ENCODE data around the gene INPP4B.

The INPP4B gene

GRCh38 chr4:142318280-142318679 is 527.8 kb downstream of the INPP4B start:
- Histone ChIP-seq H3K4me3 (ENCODE audit: low read length) (no peak overlapping the region), H3K4me1 (ENCODE audit: insufficient read depth, low read length) (no peaks in the 10 kb centered on the region), H3K36me3 (ENCODE audit: insufficient read depth, low read depth, low read length) (no peaks in the 10 kb centered on the region), H3K9me3 (ENCODE audit: insufficient read depth, low read depth, low read length) (no peaks in the 10 kb centered on the region), H3K27me3 (ENCODE audit: insufficient read depth, low read length) (no peaks in the 10 kb centered on the region), H3K27ac (ENCODE audit: low read length) (no peak overlapping the region), H3K9ac (ENCODE audit: low read depth, low read length) (no peak overlapping the region)

DNA sequence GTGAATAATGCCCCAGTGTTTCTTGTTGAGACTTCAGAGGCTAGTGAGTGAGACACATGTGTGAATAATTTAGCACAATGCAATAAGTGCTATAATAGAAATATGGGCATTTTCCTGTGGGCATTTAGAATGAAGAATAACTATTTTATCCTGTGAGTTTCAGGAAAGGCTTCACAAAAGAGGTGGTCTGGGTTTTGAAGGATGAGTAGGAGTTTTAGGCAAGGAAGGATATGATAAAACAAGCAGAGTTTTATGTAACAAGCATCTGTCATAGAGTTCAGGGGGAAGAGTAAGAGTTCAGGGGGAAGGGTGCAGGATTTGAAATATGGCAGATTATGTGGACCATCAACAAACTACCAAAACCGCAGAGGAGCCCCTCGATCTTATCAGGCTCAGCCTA is 529.2 kb downstream of the INPP4B start:
- no peaks in the 10 kb centered on the region for H3K4me1 ChIP-seq (ENCODE audit: insufficient read depth, low read length)
- H3K27me3 ChIP-seq (ENCODE audit: insufficient read depth, low read length): no peaks in the 10 kb centered on the region
- H3K4me3 ChIP-seq (ENCODE audit: low read length): no peak overlapping the region
- no peaks in the 10 kb centered on the region for H3K36me3 ChIP-seq (ENCODE audit: insufficient read depth, low read depth, low read length)
- no peaks in the 10 kb centered on the region for H3K9me3 ChIP-seq (ENCODE audit: insufficient read depth, low read depth, low read length)
- H3K27ac ChIP-seq (ENCODE audit: low read length): no peak overlapping the region
- H3K9ac ChIP-seq (ENCODE audit: low read depth, low read length): no peak overlapping the region

- no peaks in the 10 kb centered on the region for H3K9me3 ChIP-seq (ENCODE audit: insufficient read depth, low read depth, low read length)
- H3K27me3 ChIP-seq (ENCODE audit: insufficient read depth, low read length): no peaks in the 10 kb centered on the region
- H3K4me1 ChIP-seq (ENCODE audit: insufficient read depth, low read length): no peaks in the 10 kb centered on the region
- H3K9ac ChIP-seq (ENCODE audit: low read depth, low read length): no peak overlapping the region
- H3K27ac ChIP-seq (ENCODE audit: low read length): no peak overlapping the region
- no peaks in the 10 kb centered on the region for H3K36me3 ChIP-seq (ENCODE audit: insufficient read depth, low read depth, low read length)
- no peak overlapping the region for H3K4me3 ChIP-seq (ENCODE audit: low read length)
These were observed 530.1 kb downstream of the INPP4B start for GRCh38 chr4:142316025-142316424.

GRCh38 chr4:142314686-142315085 is 531.4 kb downstream of the INPP4B start:
- H3K9ac ChIP-seq (ENCODE audit: low read depth, low read length): no peak overlapping the region
- no peak overlapping the region for H3K27ac ChIP-seq (ENCODE audit: low read length)
- H3K4me1 ChIP-seq (ENCODE audit: insufficient read depth, low read length): no peaks in the 10 kb centered on the region
- H3K9me3 ChIP-seq (ENCODE audit: insufficient read depth, low read depth, low read length): no peaks in the 10 kb centered on the region
- no peaks in the 10 kb centered on the region for H3K36me3 ChIP-seq (ENCODE audit: insufficient read depth, low read depth, low read length)
- no peak overlapping the region for H3K4me3 ChIP-seq (ENCODE audit: low read length)
- H3K27me3 ChIP-seq (ENCODE audit: insufficient read depth, low read length): no peaks in the 10 kb centered on the region

- no peaks in the 10 kb centered on the region for H3K9me3 ChIP-seq (ENCODE audit: insufficient read depth, low read depth, low read length)
- no peaks in the 10 kb centered on the region for H3K27me3 ChIP-seq (ENCODE audit: insufficient read depth, low read length)
- no peak overlapping the region for H3K9ac ChIP-seq (ENCODE audit: low read depth, low read length)
- no peak overlapping the region for H3K27ac ChIP-seq (ENCODE audit: low read length)
- H3K4me1 ChIP-seq (ENCODE audit: insufficient read depth, low read length): no peaks in the 10 kb centered on the region
- H3K4me3 ChIP-seq (ENCODE audit: low read length): no peak overlapping the region
- no peaks in the 10 kb centered on the region for H3K36me3 ChIP-seq (ENCODE audit: insufficient read depth, low read depth, low read length)
These were observed 531.9 kb downstream of the INPP4B start for GRCh38 chr4:142314247-142314646.

DNA sequence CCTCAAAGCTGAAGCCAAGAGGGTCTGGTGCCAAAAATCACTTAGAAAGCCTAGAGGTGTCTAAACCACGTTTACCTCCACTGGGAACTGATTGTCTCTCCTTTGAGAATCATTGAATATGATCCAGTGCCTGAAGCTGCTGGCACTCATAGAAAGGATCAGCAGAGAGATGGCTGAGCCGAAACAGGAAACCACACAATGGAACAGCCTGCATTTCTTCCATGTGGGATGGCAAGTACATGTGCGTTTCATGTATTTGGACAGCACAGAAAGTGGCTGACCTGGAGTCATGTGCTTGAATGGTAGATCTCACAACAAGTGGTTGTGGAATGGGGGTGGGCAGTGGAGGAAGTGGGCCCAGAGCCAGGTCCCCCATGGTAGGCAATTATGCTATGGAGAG is 533.7 kb downstream of the INPP4B start:
- H3K27ac ChIP-seq (ENCODE audit: low read length): no peak overlapping the region
- no peaks in the 10 kb centered on the region for H3K36me3 ChIP-seq (ENCODE audit: insufficient read depth, low read depth, low read length)
- H3K4me3 ChIP-seq (ENCODE audit: low read length): no peak overlapping the region
- no peaks in the 10 kb centered on the region for H3K27me3 ChIP-seq (ENCODE audit: insufficient read depth, low read length)
- no peaks in the 10 kb centered on the region for H3K4me1 ChIP-seq (ENCODE audit: insufficient read depth, low read length)
- no peak overlapping the region for H3K9ac ChIP-seq (ENCODE audit: low read depth, low read length)
- H3K9me3 ChIP-seq (ENCODE audit: insufficient read depth, low read depth, low read length): no peaks in the 10 kb centered on the region

DNA sequence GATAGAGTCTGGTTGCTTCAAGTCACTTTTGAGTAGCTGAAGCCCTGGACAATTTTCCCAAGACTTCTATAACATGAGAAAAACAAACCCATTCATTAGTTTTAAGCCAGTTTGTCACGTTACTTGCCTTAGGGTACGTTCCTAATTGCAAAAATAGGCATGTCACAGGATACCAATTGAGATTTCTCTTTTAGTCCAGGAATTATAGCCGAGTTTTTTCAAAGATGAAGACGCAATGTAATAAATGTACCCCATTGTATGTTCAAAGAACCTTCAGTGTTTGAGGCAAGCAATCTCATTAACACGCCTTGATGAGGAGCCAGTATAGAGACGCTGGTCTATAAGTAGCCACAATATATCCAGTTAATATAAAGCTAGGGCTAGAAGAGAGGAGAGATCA is 534.2 kb downstream of the INPP4B start:
- H3K4me3 ChIP-seq (ENCODE audit: low read length): no peak overlapping the region
- H3K4me1 ChIP-seq (ENCODE audit: insufficient read depth, low read length): no peaks in the 10 kb centered on the region
- no peaks in the 10 kb centered on the region for H3K9me3 ChIP-seq (ENCODE audit: insufficient read depth, low read depth, low read length)
- no peak overlapping the region for H3K9ac ChIP-seq (ENCODE audit: low read depth, low read length)
- no peaks in the 10 kb centered on the region for H3K27me3 ChIP-seq (ENCODE audit: insufficient read depth, low read length)
- H3K36me3 ChIP-seq (ENCODE audit: insufficient read depth, low read depth, low read length): no peaks in the 10 kb centered on the region
- H3K27ac ChIP-seq (ENCODE audit: low read length): no peak overlapping the region

GRCh38 chr4:142309772-142310171 is 536.3 kb downstream of the INPP4B start:
- no peaks in the 10 kb centered on the region for H3K9me3 ChIP-seq (ENCODE audit: insufficient read depth, low read depth, low read length)
- H3K9ac ChIP-seq (ENCODE audit: low read depth, low read length): no peak overlapping the region
- H3K4me3 ChIP-seq (ENCODE audit: low read length): no peak overlapping the region
- H3K27ac ChIP-seq (ENCODE audit: low read length): no peak overlapping the region
- H3K36me3 ChIP-seq (ENCODE audit: insufficient read depth, low read depth, low read length): no peaks in the 10 kb centered on the region
- no peaks in the 10 kb centered on the region for H3K27me3 ChIP-seq (ENCODE audit: insufficient read depth, low read length)
- H3K4me1 ChIP-seq (ENCODE audit: insufficient read depth, low read length): no peaks in the 10 kb centered on the region

- no peaks in the 10 kb centered on the region for H3K27me3 ChIP-seq (ENCODE audit: insufficient read depth, low read length)
- H3K36me3 ChIP-seq (ENCODE audit: insufficient read depth, low read depth, low read length): no peaks in the 10 kb centered on the region
- no peak overlapping the region for H3K4me3 ChIP-seq (ENCODE audit: low read length)
- no peak overlapping the region for H3K9ac ChIP-seq (ENCODE audit: low read depth, low read length)
- H3K4me1 ChIP-seq (ENCODE audit: insufficient read depth, low read length): no peaks in the 10 kb centered on the region
- H3K9me3 ChIP-seq (ENCODE audit: insufficient read depth, low read depth, low read length): no peaks in the 10 kb centered on the region
- no peak overlapping the region for H3K27ac ChIP-seq (ENCODE audit: low read length)
These were observed 538.2 kb downstream of the INPP4B start for GRCh38 chr4:142307857-142308256.

GRCh38 chr4:142297313-142297712 is 548.8 kb downstream of the INPP4B start:
- Histone ChIP-seq H3K9me3 (ENCODE audit: insufficient read depth, low read depth, low read length) (no peaks in the 10 kb centered on the region), H3K4me1 (ENCODE audit: insufficient read depth, low read length) (peaks cover 6% of the 10 kb centered on the region; the same call in 1 of the 2 replicates), H3K9ac (ENCODE audit: low read depth, low read length) (no peak overlapping the region), H3K27ac (ENCODE audit: low read length) (no peak overlapping the region), H3K36me3 (ENCODE audit: insufficient read depth, low read depth, low read length) (no peaks in the 10 kb centered on the region), H3K4me3 (ENCODE audit: low read length) (no peak overlapping the region), H3K27me3 (ENCODE audit: insufficient read depth, low read length) (no peaks in the 10 kb centered on the region)

DNA sequence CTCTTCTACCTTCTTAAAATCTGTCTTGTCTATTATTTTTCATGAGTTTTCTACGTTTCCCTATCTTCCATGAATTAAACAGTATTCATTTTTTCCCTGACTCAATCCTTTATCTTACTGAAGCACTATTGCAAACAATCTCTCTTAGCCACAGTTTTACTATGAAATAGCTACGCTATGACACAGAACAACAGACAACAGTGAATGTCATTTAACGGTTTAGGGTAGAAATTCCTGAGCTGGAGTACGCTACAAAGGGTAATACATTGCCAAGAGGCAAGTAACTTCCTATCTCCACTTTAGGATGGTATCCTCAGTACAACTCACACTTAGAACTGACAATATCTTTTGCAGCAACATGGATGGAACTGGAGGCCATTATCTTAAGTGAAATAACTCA is 552.6 kb downstream of the INPP4B start:
- no peaks in the 10 kb centered on the region for H3K27me3 ChIP-seq (ENCODE audit: insufficient read depth, low read length)
- H3K4me3 ChIP-seq (ENCODE audit: low read length): no peak overlapping the region
- H3K9me3 ChIP-seq (ENCODE audit: insufficient read depth, low read depth, low read length): no peaks in the 10 kb centered on the region
- H3K9ac ChIP-seq (ENCODE audit: low read depth, low read length): no peak overlapping the region
- H3K4me1 ChIP-seq (ENCODE audit: insufficient read depth, low read length): peaks cover 6% of the 10 kb centered on the region; the same call in 1 of the 2 replicates
- H3K27ac ChIP-seq (ENCODE audit: low read length): no peak overlapping the region
- no peaks in the 10 kb centered on the region for H3K36me3 ChIP-seq (ENCODE audit: insufficient read depth, low read depth, low read length)

DNA sequence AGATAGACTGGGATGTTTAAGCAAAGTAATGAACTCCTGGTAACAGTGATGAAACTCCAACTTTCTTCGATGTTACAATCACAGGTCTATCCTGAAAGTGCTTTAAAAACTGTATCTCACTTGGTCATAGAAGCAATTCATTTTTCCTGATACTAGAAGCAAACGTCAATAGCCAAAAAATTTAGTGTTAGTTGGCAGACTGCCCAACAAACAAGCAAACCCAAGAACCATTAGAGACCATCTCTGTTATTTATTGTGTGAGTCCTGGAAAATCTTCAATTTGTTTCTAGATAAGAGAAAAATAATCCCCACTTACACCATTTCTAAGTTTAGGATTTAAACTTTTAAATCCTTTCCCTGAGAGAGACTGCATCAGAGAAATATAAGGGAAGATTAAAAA is 553.9 kb downstream of the INPP4B start:
- no peaks in the 10 kb centered on the region for H3K27me3 ChIP-seq (ENCODE audit: insufficient read depth, low read length)
- H3K27ac ChIP-seq (ENCODE audit: low read length): no peak overlapping the region

More for the DNA sequence above, 553.9 kb downstream of the INPP4B start:
- Histone ChIP-seq H3K9me3 (ENCODE audit: insufficient read depth, low read depth, low read length) (no peaks in the 10 kb centered on the region), H3K4me3 (ENCODE audit: low read length) (no peak overlapping the region), H3K9ac (ENCODE audit: low read depth, low read length) (no peak overlapping the region), H3K4me1 (ENCODE audit: insufficient read depth, low read length) (peaks cover under 1% of the 10 kb centered on the region; the same call in 1 of the 2 replicates), H3K36me3 (ENCODE audit: insufficient read depth, low read depth, low read length) (no peaks in the 10 kb centered on the region)
